Measurements from ENCODE around the gene CSNK1G1. TPM values are rescaled to one million over a fixed set of nuclear protein-coding genes. Genes with fewer than 3 reads are reported as not detected.

CSNK1G1 gene
- total RNA-seq, 1 experiment from 2014 or later = 11.5 TPM

DNA sequence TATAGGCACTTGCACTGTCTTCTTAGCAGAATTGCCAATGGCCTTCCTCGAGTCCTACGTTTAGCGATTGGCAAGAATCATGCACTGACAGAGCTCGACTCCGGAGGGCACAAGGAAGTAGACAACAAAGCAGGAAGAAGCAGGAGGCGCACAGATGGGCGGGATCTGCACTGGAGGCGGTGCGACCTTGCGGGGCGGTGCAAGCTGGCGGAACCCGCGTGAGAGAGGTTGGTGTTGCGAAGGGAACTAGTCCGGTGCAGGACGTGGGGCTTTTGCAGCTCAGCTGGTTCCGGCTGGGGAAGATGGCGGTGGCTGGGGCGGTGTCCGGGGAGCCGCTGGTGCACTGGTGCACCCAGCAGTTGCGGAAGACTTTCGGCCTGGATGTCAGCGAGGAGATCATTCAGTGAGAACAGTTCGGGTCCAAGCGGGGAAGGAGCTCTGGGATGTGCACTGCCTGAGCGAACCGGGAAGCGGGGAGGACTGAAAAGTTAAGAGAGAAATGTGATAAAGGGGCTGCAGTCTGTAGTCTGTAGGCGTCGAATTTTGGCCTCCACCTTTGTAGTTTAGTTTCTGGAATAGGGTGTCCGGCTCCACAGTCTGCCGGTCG is 31.7 kb upstream of the CSNK1G1 start, which contains the start of gene TRIP4:
Gene TRIP4 (plus strand): TSS at position 275 of the 607 bp plus-strand sequence. CDS start 28 bp downstream, at position 303.
- peak within 1 kb of the TSS; percentile 53 for H3K4me3 ChIP-seq (ENCODE audit: low read depth, low read length)
- no peaks in the 10 kb centered on the region for H3K9me3 Mint-ChIP-seq (ENCODE audit: unreplicated experiment)
- no peaks in the 10 kb centered on the region for H3K27me3 Mint-ChIP-seq (ENCODE audit: insufficient read depth, unreplicated experiment)
- peak within 1 kb of the TSS; percentile 85 for H3K27ac Mint-ChIP-seq (ENCODE audit: unreplicated experiment)
- no peak for TF ChIP-seq CTCF (IDR thresholded peaks at IDR 0.05; ENCODE audit: insufficient read depth in 1 of 2, low read depth in 1 of 2, low read length in 1 of 2, severe bottlenecking in 1 of 2, unreplicated experiment in 1 of 2)
- peaks cover 7% of the 10 kb centered on the region for H3K4me1 Mint-ChIP-seq (ENCODE audit: low read depth, unreplicated experiment)
- H3K9me3 ChIP-seq = no peaks in the 10 kb centered on the region
- peaks cover 6% of the 10 kb centered on the region; the same call in 1 of the 2 replicates for H3K4me1 ChIP-seq
- peaks cover 7% of the 10 kb centered on the region for H3K36me3 Mint-ChIP-seq (ENCODE audit: insufficient read depth, unreplicated experiment)
- intact Hi-C loops (cut with micrococcal nuclease; ENCODE audit: unreplicated experiment) = loop anchor here (1.0 kb wide), 1 partner anchor 31 kb away; the partner anchor contains the start of gene CSNK1G1
- peak; percentile 96 to 97 for DNase-seq
- BruUV-seq (replicated peaks) = no TSS peak
- peak within 1 kb of the TSS; percentile 87 for H3K4me3 Mint-ChIP-seq (ENCODE audit: unreplicated experiment)
- no peaks in the 10 kb centered on the region for H3K36me3 ChIP-seq (ENCODE audit: control insufficient read depth, insufficient read depth, low read length)
- POLR2A ChIA-PET = interaction anchor here (0.5 to 1.2 kb wide), 9 partner anchors 31 to 894 kb away, joined by 3 to 7 read pairs (median 3); partner anchors contain the start of genes CSNK1G1 and ZNF609
- no peaks in the 10 kb centered on the region for H3K27me3 ChIP-seq (replicated peaks; ENCODE audit: control insufficient read depth, insufficient read depth, low read length)
- CTCF ChIA-PET = interaction anchor here (0.7 to 0.8 kb wide), 3 partner anchors 32 to 445 kb away, joined by 3 read pairs; partner anchors contain the start of gene CSNK1G1

DNA sequence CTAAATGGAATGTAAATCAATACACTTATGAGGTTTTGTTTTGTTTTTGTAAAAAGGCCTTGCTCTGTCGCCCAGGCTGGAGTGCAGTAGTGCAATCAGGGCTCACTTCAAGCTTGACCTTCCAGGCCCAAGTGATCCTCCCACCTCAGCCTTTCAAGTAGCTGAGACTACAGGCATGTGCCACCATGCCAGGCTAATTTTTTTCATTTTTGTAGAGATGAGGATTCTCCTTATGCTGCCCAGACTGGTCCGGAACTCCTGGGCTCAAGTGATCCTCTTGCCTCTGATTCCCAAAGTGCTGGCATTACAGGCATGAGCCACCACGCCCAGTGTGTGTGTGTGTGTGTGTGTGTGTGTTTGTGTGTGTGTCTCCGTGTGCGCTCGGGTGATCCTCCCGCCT is 30.3 kb upstream of the CSNK1G1 start:
- no TSS peak for BruUV-seq (replicated peaks)
- POLR2A ChIA-PET = no interaction called here
- Mint-ChIP-seq H3K4me1 (ENCODE audit: low read depth, unreplicated experiment) (peaks cover 7% of the 10 kb centered on the region), H3K27me3 (ENCODE audit: insufficient read depth, unreplicated experiment) (no peaks in the 10 kb centered on the region), H3K27ac (ENCODE audit: unreplicated experiment) (no peak overlapping the region), H3K36me3 (ENCODE audit: insufficient read depth, unreplicated experiment) (peaks cover 11% of the 10 kb centered on the region), H3K4me3 (ENCODE audit: unreplicated experiment) (peak overlapping the region; percentile 27), H3K9me3 (ENCODE audit: unreplicated experiment) (no peaks in the 10 kb centered on the region)
- Histone ChIP-seq H3K4me1 (peaks cover 6% of the 10 kb centered on the region; the same call in 1 of the 2 replicates), H3K9me3 (no peaks in the 10 kb centered on the region), H3K36me3 (ENCODE audit: control insufficient read depth, insufficient read depth, low read length) (no peaks in the 10 kb centered on the region), H3K27me3 (replicated peaks; ENCODE audit: control insufficient read depth, insufficient read depth, low read length) (no peaks in the 10 kb centered on the region), H3K4me3 (ENCODE audit: low read depth, low read length) (no peak overlapping the region)
- intact Hi-C loops (cut with micrococcal nuclease; ENCODE audit: unreplicated experiment) = no loop called here
- no peak for DNase-seq
- CTCF ChIA-PET = no interaction called here
- no peak for TF ChIP-seq CTCF (IDR thresholded peaks at IDR 0.05; ENCODE audit: insufficient read depth in 1 of 2, low read depth in 1 of 2, low read length in 1 of 2, severe bottlenecking in 1 of 2, unreplicated experiment in 1 of 2)

- Mint-ChIP-seq H3K27ac (ENCODE audit: unreplicated experiment) (no peak overlapping the region), H3K4me1 (ENCODE audit: low read depth, unreplicated experiment) (peaks cover 8% of the 10 kb centered on the region), H3K9me3 (ENCODE audit: unreplicated experiment) (no peaks in the 10 kb centered on the region), H3K4me3 (ENCODE audit: unreplicated experiment) (no peak overlapping the region), H3K36me3 (ENCODE audit: insufficient read depth, unreplicated experiment) (peaks cover 22% of the 10 kb centered on the region), H3K27me3 (ENCODE audit: insufficient read depth, unreplicated experiment) (no peaks in the 10 kb centered on the region)
- H3K9me3 ChIP-seq = no peaks in the 10 kb centered on the region
- ChIA-PET POLR2A (no interaction called here), CTCF (no interaction called here)
- intact Hi-C loops (cut with micrococcal nuclease; ENCODE audit: unreplicated experiment) = no loop called here
- no peaks in the 10 kb centered on the region for H3K36me3 ChIP-seq (ENCODE audit: control insufficient read depth, insufficient read depth, low read length)
- H3K4me1 ChIP-seq = peaks cover 5% of the 10 kb centered on the region; the same call in 1 of the 2 replicates
- no peak for DNase-seq
- H3K4me3 ChIP-seq (ENCODE audit: low read depth, low read length) = no peak overlapping the region
- H3K27me3 ChIP-seq (replicated peaks; ENCODE audit: control insufficient read depth, insufficient read depth, low read length) = no peaks in the 10 kb centered on the region
- TF ChIP-seq CTCF (IDR thresholded peaks at IDR 0.05; ENCODE audit: insufficient read depth in 1 of 2, low read depth in 1 of 2, low read length in 1 of 2, severe bottlenecking in 1 of 2, unreplicated experiment in 1 of 2) = no peak
- no TSS peak for BruUV-seq (replicated peaks)
Measured at GRCh38 chr15:64383760-64384159, 27.8 kb upstream of the CSNK1G1 start.
